HG03045 (cell line): ENCODE data around the gene TAF9B.
A peak's percentile ranks its signal among the peaks of the same experiment; 100 is the strongest.
"Not testable (repeated sequence)": the region's sequence is repeated elsewhere in the genome, so short reads cannot be mapped to it uniquely, and the experiment has no call there.

Experiments used
- ATAC-seq: cut with Tn5 transposase; IDR thresholded peaks from one replicate; pipeline ENCODE4 v1.9.1; 2021; ENCODE audit warnings: mild to moderate bottlenecking, moderate library complexity; ENCODE audit not compliant: unreplicated experiment

Gene TAF9B

GRCh38 chrX:78116766-78117165 lies 22.7 kb downstream of the TAF9B start:
- no peak for ATAC-seq

- ATAC-seq: no peak
Measured at GRCh38 chrX:78116365-78116764, 23.1 kb downstream of the TAF9B start.

GRCh38 chrX:78111140-78111931 lies 28.1 kb downstream of the TAF9B start:
- ATAC-seq: no peak

GRCh38 chrX:78109458-78109857 lies 30.0 kb downstream of the TAF9B start:
- ATAC-seq: no peak

- no peak for ATAC-seq
Measured at GRCh38 chrX:78106651-78106986, 32.8 kb downstream of the TAF9B start.

GRCh38 chrX:78105944-78106650 lies 33.4 kb downstream of the TAF9B start:
- ATAC-seq: no peak

GRCh38 chrX:78104447-78105176 lies 34.8 kb downstream of the TAF9B start:
- ATAC-seq: peak; percentile 23

- ATAC-seq: peak; percentile 97
Measured at GRCh38 chrX:78103623-78104446, 35.6 kb downstream of the TAF9B start, which contains the start of gene PGK1. Gene PGK1, plus strand, starts transcription at chrX:78104248. Its CDS starts 93 bp downstream, at chrX:78104341.

- ATAC-seq: no peak
Measured at GRCh38 chrX:78103001-78103622, 36.3 kb downstream of the TAF9B start.

GRCh38 chrX:78102091-78102490 lies 37.4 kb downstream of the TAF9B start:
- no peak for ATAC-seq

- no peak for ATAC-seq
Measured at GRCh38 chrX:78098108-78098507, 41.3 kb downstream of the TAF9B start.

- ATAC-seq: peak; percentile 77
Measured at GRCh38 chrX:78092296-78092695, 47.2 kb downstream of the TAF9B start.

- not testable (repeated sequence) for ATAC-seq
Measured at GRCh38 chrX:78081413-78081812, 58.0 kb downstream of the TAF9B start.
